ENCODE results near the gene HYAL3. TPM values are rescaled to one million over a fixed set of nuclear protein-coding genes. Genes with fewer than 3 reads are reported as not detected.
"Not testable (repeated sequence)": the region's sequence is repeated elsewhere in the genome, so short reads cannot be mapped to it uniquely, and the experiment has no call there.

HYAL3 gene
- total RNA-seq, 4 donors from 2014 or later: 1.9 to 3.9 (median 3.3) TPM; not detected in 1

DNA sequence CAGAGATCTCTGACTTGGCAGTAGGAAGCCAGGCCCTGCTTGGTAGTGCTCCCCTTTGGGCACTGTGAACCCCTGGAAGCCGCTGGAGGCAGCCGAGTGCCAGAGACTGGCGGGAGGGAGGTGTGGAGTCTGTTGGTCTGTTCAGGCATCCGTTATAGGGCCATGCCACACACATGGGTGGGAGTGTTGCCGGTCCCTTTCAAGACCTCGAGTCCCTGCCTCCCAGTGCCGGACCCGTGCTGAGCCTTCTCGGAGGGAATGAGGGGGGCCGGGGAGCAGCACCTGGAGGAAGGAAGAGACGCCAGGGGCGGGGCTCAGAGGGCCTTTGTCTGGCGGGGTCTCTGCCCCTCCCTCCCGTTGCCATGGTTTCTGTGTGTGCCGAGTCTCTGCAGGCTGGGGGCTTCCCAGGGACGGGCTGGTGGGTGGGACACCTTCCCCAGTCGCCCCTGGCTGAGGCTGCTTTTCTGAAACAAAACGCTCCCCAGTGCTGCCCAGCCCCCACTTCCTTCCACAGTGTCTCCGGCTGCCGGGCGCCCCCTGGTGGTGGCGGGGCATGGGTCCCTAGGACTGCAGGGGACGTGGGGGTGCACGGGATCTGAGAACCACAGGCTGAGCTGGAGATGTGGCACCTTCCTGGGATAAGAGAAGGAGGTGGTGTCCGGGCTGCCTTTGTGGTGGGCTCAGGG, 53.2 kb downstream of the HYAL3 start:
- no peaks in the 10 kb centered on the region for H3K9me3 ChIP-seq
- TF ChIP-seq CTCF (IDR thresholded peaks at IDR 0.05) (peak; percentile 97 to 98 (median 98)), POLR2A (IDR thresholded peaks at IDR 0.05) (no peak)
- H3K27me3 ChIP-seq: no peaks in the 10 kb centered on the region
- peaks cover 0 to 65% of the 10 kb centered on the region in 2 donors for H3K4me1 ChIP-seq
- peak; percentile 90 to 92 for DNase-seq
- peak overlapping the region; percentile 81 to 99 for H3K27ac ChIP-seq
- intact Hi-C loops (cut with DNase I; ENCODE audit: low total_unique reads): no loop called here
- H3K4me3 ChIP-seq: peak overlapping the region; percentile 31 to 37
- H3K36me3 ChIP-seq: no peaks in the 10 kb centered on the region

DNA sequence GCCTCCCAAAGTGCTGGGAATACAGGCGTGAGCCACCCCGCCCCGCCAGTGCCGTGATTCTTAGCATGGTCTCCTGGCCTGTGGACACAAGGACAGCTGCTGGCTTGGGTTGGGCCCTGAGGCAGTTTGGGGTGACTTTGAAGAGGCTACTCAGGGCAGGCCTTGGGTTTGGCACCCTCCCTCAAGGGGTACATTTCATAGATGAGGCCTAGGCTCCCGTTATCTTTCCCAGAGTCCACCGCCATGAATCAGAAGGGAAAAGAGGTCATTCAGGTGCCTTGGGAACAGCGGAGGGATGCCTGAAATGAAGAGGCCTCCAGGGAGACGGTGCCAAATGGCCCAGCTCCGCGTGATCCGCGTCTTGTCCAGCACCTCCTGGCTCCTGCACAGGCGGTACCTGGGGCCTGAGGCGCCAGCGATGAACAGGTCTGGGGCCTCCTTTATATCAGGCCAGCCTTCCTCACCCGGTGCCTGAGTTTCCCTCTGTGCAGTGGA, 53.9 kb downstream of the HYAL3 start:
- intact Hi-C loops (cut with DNase I; ENCODE audit: low total_unique reads): no loop called here
- Histone ChIP-seq H3K27me3 (no peaks in the 10 kb centered on the region), H3K4me3 (peak overlapping the region in 1 of 2 donors; percentile 31), H3K36me3 (no peaks in the 10 kb centered on the region), H3K27ac (peak overlapping the region; percentile 81 to 99), H3K9me3 (no peaks in the 10 kb centered on the region), H3K4me1 (peaks cover 0 to 61% of the 10 kb centered on the region in 2 donors)
- TF ChIP-seq POLR2A (IDR thresholded peaks at IDR 0.05) (no peak), CTCF (IDR thresholded peaks at IDR 0.05) (no peak)
- no peak for DNase-seq

- Histone ChIP-seq H3K4me1 (peaks cover under 1 to 62% of the 10 kb centered on the region in 2 donors), H3K27ac (peak overlapping the region; percentile 81 to 99)
- H3K36me3 ChIP-seq; H3K4me3 ChIP-seq; H3K27me3 ChIP-seq; DNase-seq; H3K9me3 ChIP-seq; intact Hi-C loops (cut with DNase I; ENCODE audit: low total_unique reads): not testable (repeated sequence)
Measured at GRCh38 chr3:50244813-50245212, 54.4 kb downstream of the HYAL3 start.

DNA sequence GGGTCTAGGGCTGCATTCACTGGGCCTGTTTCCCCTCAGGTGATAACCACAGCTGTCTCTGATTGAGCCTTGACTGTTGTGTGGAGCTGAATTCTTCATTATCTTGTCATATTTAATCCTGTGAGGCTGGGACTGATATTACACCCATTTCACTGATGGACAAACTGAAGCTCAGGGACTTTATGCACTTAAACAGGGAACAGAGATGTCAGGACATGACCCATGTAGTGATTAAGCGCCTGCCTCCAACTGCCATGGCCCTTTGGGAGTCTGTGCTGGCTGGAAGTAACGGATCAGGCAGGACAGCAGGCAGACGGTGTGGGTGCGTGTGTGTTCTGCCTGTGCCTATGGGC, 55.7 kb downstream of the HYAL3 start:
- intact Hi-C loops (cut with DNase I; ENCODE audit: low total_unique reads): no loop called here
- Histone ChIP-seq H3K27me3 (no peaks in the 10 kb centered on the region), H3K4me1 (peaks cover 6 to 65% of the 10 kb centered on the region in 2 donors), H3K27ac (peak overlapping the region; percentile 67 to 99), H3K4me3 (no peak overlapping the region), H3K9me3 (no peaks in the 10 kb centered on the region), H3K36me3 (no peaks in the 10 kb centered on the region)
- TF ChIP-seq CTCF (IDR thresholded peaks at IDR 0.05) (no peak), POLR2A (IDR thresholded peaks at IDR 0.05) (no peak)
- DNase-seq: no peak

DNA sequence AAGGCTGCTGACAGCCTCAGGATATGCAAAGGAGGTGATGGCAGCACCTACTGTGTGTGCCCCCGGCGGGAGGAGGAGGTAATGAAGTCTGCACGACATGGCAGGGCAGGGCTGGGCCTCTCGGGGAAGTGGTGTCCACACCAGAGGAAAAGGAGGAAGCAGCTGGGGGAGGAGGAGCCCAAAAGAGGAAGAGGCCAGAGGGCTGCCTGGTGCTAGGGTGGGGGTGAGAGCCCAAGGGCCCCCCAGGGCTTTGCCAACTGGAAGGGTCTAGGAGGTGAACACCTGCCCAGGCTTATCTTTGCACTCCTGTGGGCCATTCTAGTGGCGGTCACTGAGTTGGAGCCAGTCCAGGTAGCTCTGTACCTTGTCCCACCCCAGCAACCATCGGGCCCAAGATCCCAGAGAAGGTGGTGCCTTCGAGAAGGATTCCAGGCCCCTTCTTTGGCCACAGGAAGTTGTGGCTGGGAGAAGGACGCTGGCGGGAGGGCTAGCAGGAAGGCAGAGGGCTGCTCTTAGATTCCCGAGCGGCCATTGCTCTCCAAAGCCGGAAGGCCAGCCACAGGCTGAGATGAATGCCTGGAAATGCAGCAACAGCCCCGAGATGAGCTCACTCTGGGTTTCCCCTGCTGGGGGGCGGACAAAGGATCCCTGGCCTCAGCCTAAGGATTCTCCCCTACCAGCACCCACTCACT, 56.2 kb downstream of the HYAL3 start:
- Histone ChIP-seq H3K4me3 (no peak overlapping the region), H3K36me3 (no peaks in the 10 kb centered on the region), H3K27ac (peak overlapping the region; percentile 67 to 99), H3K4me1 (peaks cover 6 to 65% of the 10 kb centered on the region in 2 donors), H3K27me3 (no peaks in the 10 kb centered on the region), H3K9me3 (no peaks in the 10 kb centered on the region)
- TF ChIP-seq CTCF (IDR thresholded peaks at IDR 0.05) (no peak), POLR2A (IDR thresholded peaks at IDR 0.05) (no peak)
- intact Hi-C loops (cut with DNase I; ENCODE audit: low total_unique reads): no loop called here
- peak in 1 of 2 donors; percentile 58 for DNase-seq

Other genes with a start within 250 kb of the HYAL3 start
- gene RBM5, start 210.5 kb downstream of the HYAL3 start, total RNA-seq: 100 to 1,000 TPM; 154 to 345 (median 197) TPM
- 10 to 100 TPM; 10.5 to 33.1 (median 12.9) TPM for gene SEMA3F, start 144.1 kb downstream of the HYAL3 start, total RNA-seq
- gene GNAT1, start 107.8 kb downstream of the HYAL3 start, total RNA-seq: not detected
- 1 to 10 TPM in 1 of 4 donors, under 1 TPM in 1, not detected in 2; 0.69 to 4.1 TPM for gene SLC38A3, start 94.1 kb downstream of the HYAL3 start, total RNA-seq
- 100 to 1,000 TPM; 123 to 325 (median 173) TPM for gene GNAI2, start 63.2 kb downstream of the HYAL3 start, total RNA-seq
- 100 to 1,000 TPM in 1 of 4 donors, 10 to 100 TPM in 3; 24.1 to 113 (median 77.2) TPM for gene SEMA3B, start 30.3 kb downstream of the HYAL3 start, total RNA-seq
- 1 to 10 TPM in 1 of 4 donors, under 1 TPM in 1, not detected in 2; 0.90 to 1.5 TPM for gene LSMEM2, start 20.3 kb downstream of the HYAL3 start, total RNA-seq
- 10 to 100 TPM; 14.1 to 81.5 (median 25.1) TPM for gene IFRD2, start 7.0 kb downstream of the HYAL3 start, total RNA-seq
- gene NAA80, start within 50 bp of the HYAL3 start, total RNA-seq: 10 to 100 TPM in 3 of 4 donors, 1 to 10 TPM in 1; 4.7 to 33.5 (median 24.0) TPM
- gene HYAL1, start 4.2 kb upstream of the HYAL3 start, total RNA-seq: 10 to 100 TPM in 3 of 4 donors, 1 to 10 TPM in 1; 2.1 to 30.5 (median 22.1) TPM
- 100 to 1,000 TPM; 112 to 289 (median 166) TPM for gene HYAL2, start 23.3 kb upstream of the HYAL3 start, total RNA-seq
- 10 to 100 TPM in 3 of 4 donors, 1 to 10 TPM in 1; 9.0 to 25.1 (median 21.3) TPM for gene TUSC2, start 28.8 kb upstream of the HYAL3 start, total RNA-seq
- 100 to 1,000 TPM in 1 of 4 donors, 10 to 100 TPM in 3; 42.1 to 114 (median 44.6) TPM for gene RASSF1, start 41.4 kb upstream of the HYAL3 start, total RNA-seq
- gene ZMYND10, start 46.3 kb upstream of the HYAL3 start, total RNA-seq: 10 to 100 TPM in 1 of 4 donors, 1 to 10 TPM in 3; 1.5 to 11.4 (median 4.9) TPM
- gene NPRL2, start 51.4 kb upstream of the HYAL3 start, total RNA-seq: 10 to 100 TPM; 11.8 to 26.2 (median 16.0) TPM
- gene CYB561D2, start 51.5 kb upstream of the HYAL3 start, total RNA-seq: 10 to 100 TPM in 2 of 4 donors, 1 to 10 TPM in 2; 3.6 to 23.8 (median 11.3) TPM
- gene TMEM115, start 60.1 kb upstream of the HYAL3 start, total RNA-seq: 10 to 100 TPM; 24.1 to 61.7 (median 37.0) TPM
- gene CACNA2D2, start 204.2 kb upstream of the HYAL3 start, total RNA-seq: 1 to 10 TPM in 2 of 4 donors, under 1 TPM in 1, not detected in 1; under 0.01 to 6.1 (median 5.3) TPM